Subcutaneous adipose tissue (tissue), 4 donors: Measurements from ENCODE around the gene SLC9A7. TPM values are rescaled to one million over a fixed set of nuclear protein-coding genes. Genes with fewer than 3 reads are reported as not detected.

ENCODE experiments used
- CTCF ChIP-seq: fragments of 450-650 bp; IDR thresholded peaks from one replicate; pipeline ENCODE4 v1.5.1; 2016; ENCODE audit warnings: low read depth, mild to moderate bottlenecking, control low read depth, antibody characterized with exemption, moderate library complexity
- total RNA-seq, 4 donors: library from RNA; depleted of rRNA; stranded (reverse); fragments of >200 nt; gene quantifications; one replicate each; pipeline ENCODE4 v1.1.0, GENCODE V29; 2016

SLC9A7 gene
- total RNA-seq, 4 donors from 2014 or later, result 1.5 to 15.5 (median 4.5) TPM

DNA sequence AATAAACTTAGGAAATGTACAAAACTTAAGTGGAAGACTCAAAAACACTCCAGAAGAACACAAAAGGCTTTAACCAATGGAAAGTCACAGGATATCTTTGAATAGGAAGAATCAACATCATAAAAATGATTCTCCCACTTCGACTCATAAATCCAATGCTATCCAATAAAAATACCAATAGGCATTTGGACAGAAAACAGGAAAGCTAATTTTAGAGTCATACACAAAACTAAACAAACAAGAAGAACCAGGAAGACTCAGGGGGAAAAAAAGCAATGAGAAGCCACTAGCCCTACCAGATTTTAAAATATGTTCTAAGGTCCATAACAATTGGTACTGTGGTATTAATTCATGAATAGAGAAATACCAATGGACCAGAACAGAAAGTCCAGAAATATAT is 28.2 kb downstream of the SLC9A7 start:
- TF ChIP-seq CTCF, result no peak

DNA sequence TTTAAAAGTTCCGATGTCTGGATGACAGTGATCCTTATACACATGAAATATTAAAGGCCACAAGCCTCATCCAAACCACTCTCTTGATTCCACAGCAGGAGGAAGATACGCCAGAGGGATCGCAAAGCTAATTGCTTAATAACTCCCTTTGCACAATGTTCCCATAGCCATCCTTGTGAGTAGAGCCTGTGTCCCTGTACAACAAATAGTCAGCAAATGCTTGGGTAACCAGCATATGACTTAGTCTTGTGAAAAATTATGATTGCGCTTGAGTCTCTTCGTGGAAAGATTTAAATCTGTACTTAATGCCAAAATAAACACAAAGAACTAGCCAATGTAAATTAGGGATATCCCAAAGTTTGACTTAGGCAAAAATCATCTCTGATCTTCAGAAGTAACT is 31.5 kb downstream of the SLC9A7 start:
- TF ChIP-seq CTCF, result no peak

DNA sequence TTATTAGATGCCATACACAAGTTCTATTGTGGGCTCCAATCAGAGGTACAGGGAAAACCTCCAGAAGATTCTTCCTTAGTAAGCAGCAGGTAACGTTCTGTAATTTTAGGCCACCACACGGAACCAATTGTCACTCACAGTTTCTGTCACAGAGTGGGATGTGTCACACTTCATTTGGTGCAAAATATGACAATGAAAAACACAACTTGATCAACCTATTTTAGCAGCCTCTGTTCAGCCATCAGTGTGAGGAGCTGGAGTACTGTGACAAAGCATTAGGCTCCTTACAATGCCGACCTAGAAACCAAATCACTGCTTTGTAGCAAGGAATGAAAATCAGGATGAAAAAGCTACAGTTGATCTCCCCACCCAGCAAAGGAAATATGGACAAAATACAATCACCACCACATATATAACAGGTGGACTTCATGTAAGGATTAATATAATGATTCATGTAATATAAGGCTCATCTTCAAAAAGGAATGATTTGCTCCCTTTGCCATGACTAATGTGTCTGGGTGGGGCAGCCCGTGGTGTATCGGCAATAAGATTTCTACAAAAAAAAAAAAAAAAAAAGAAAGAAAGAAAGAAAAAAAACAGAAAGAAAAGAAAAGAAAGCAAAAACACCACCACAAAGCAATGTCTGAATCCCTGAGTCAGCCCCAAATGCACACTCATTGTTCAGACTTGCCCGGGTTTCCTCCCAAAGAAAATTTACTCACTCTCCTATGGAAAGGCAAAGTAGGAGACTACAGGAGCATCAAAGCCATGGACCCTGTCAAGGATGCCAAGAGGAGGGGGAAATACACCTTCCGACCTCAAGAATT is 36.0 kb downstream of the SLC9A7 start:
- TF ChIP-seq CTCF, result no peak

GRCh38 chrX:46716796-46717195 is 42.1 kb downstream of the SLC9A7 start:
- TF ChIP-seq CTCF, result no peak

DNA sequence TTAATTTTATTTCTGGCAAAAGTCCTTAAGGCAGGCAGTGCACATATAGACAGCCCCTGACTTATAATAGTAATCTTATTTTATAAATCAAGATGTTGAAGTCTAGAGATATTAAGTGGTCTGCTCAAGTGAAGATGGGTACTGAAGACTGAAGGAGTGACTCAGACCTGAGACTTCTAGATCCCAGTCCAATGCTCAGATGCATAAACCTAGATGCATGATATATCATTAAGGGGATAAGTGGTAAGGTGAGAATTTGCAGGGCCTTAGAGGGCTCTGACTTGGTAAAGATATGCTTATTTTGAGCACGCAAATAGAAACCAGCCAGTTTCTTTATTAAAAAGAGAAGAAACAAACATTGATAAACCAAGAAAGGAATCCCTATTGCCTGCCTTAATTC is 42.9 kb downstream of the SLC9A7 start:
- TF ChIP-seq CTCF, result no peak

DNA sequence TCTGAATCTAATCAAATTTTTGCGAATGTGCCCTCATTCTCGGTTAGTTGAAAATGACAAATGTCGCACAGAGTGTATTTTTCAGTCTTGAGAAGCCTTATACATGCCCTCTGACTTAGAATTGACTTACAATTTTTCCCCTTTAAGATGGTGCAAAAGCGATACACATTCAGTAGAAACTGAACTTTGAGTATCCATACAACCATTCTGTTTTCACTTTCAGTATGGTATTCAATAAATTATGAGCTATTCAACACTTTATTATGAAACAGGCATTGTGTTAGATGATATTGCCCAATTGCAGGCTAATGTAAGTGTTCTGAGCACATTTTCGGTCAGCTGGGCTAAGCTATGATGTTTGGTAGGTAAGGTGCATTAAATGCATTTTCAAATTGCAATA is 43.4 kb downstream of the SLC9A7 start:
- no peak for TF ChIP-seq CTCF

- TF ChIP-seq CTCF, result no peak
Observed at GRCh38 chrX:46713672-46714490, 45.0 kb downstream of the SLC9A7 start.
